Neuronal stem cell (in vitro differentiated cells): ENCODE measurements around the gene RABL3.

Experiments used
- DNase-seq: peaks from one replicate; pipeline ENCODE4 v3.0.0-alpha.2; 2013; ENCODE audit warnings: low spot score
- H2AFZ ChIP-seq: one replicate; pipeline ENCODE4 v1.6.1; 2013; ENCODE audit warnings: mild to moderate bottlenecking, low read length, inconsistent platforms
- H2AK5ac ChIP-seq: 2 replicates; pipeline ENCODE4 v1.6.1; 2013; ENCODE audit warnings: low read depth, mild to moderate bottlenecking, inconsistent platforms, low read length, moderate library complexity, mixed read lengths
- H2BK120ac ChIP-seq: 2 replicates; pipeline ENCODE4 v1.6.1; 2013; ENCODE audit warnings: low read depth, mild to moderate bottlenecking, inconsistent platforms, low read length, moderate library complexity, mixed read lengths
- H2BK12ac ChIP-seq: one replicate; pipeline ENCODE4 v1.6.1; 2013; ENCODE audit warnings: low read length, inconsistent platforms
- H2BK15ac ChIP-seq: 2 replicates; pipeline ENCODE4 v1.6.1; 2013; ENCODE audit warnings: mild to moderate bottlenecking, low read length, inconsistent platforms, mixed read lengths
- H2BK5ac ChIP-seq: one replicate; pipeline ENCODE4 v1.6.1; 2013; ENCODE audit warnings: inconsistent platforms, mild to moderate bottlenecking, low read length, moderate library complexity
- H3K14ac ChIP-seq: one replicate; pipeline ENCODE4 v1.6.1; 2013; ENCODE audit warnings: low read length, inconsistent platforms
- H3K18ac ChIP-seq: 2 replicates; pipeline ENCODE4 v1.6.1; 2013; ENCODE audit warnings: low read length, inconsistent platforms
- H3K23ac ChIP-seq: 2 replicates; pipeline ENCODE4 v1.6.1; 2013; ENCODE audit warnings: low read depth, mild to moderate bottlenecking, mixed read lengths, low read length, inconsistent platforms; ENCODE audit not compliant: poor library complexity
- H3K27ac ChIP-seq: replicated peaks from 3 replicates; pipeline ENCODE4 v1.5.1; 2013; ENCODE audit warnings: low read length, inconsistent platforms
- H3K27me3 ChIP-seq, 3 experiments: 2 replicates each; pipeline ENCODE4 v1.6.1; 2013; ENCODE audit warnings: low read length in 3 of 3, mild to moderate bottlenecking in 2 of 3, inconsistent platforms in 1 of 3, low read depth in 1 of 3, mixed read lengths in 1 of 3, moderate library complexity in 1 of 3; ENCODE audit not compliant: control insufficient read depth in 3 of 3, insufficient read depth in 3 of 3
- H3K36me3 ChIP-seq, 2 donors: replicated peaks in 1 of 2; 2 replicates each; pipeline ENCODE4 v1.6.1; 2013; ENCODE audit warnings: low read length in 2 of 2; ENCODE audit not compliant: control insufficient read depth in 2 of 2, insufficient read depth in 2 of 2
- H3K4ac ChIP-seq: 2 replicates; pipeline ENCODE4 v1.6.1; 2013; ENCODE audit warnings: inconsistent platforms, mild to moderate bottlenecking, low read length, moderate library complexity
- H3K4me1 ChIP-seq, 2 donors: 1 replicate in 1 of 2; 2 replicates in 1 of 2; pipeline ENCODE4 v1.6.1; 2013; ENCODE audit warnings: low read length in 2 of 2, low read depth in 1 of 2; ENCODE audit not compliant: control insufficient read depth in 2 of 2, insufficient read depth in 1 of 2
- H3K4me2 ChIP-seq: one replicate; pipeline ENCODE4 v1.6.1; 2013; ENCODE audit warnings: mild to moderate bottlenecking, low read length, inconsistent platforms; ENCODE audit not compliant: insufficient read depth, poor library complexity, severe bottlenecking
- H3K4me3 ChIP-seq, 2 donors: 2 replicates each; pipeline ENCODE4 v1.5.1; 2013; ENCODE audit warnings: low read length in 2 of 2, mild to moderate bottlenecking in 2 of 2, inconsistent platforms in 1 of 2, moderate library complexity in 1 of 2
- H3K79me1 ChIP-seq: one replicate; pipeline ENCODE4 v1.6.1; 2013; ENCODE audit warnings: low read depth, mild to moderate bottlenecking, inconsistent platforms, low read length, moderate library complexity
- H3K9ac ChIP-seq: one replicate; pipeline ENCODE4 v1.6.1; 2013; ENCODE audit warnings: mild to moderate bottlenecking, low read depth, low read length, inconsistent platforms; ENCODE audit not compliant: poor library complexity
- H3K9me3 ChIP-seq, 2 donors: replicated peaks in 1 of 2; 2 replicates each; pipeline versions ENCODE3 to v1.6.1; 2013; ENCODE audit warnings: low read length in 2 of 2, mild to moderate bottlenecking in 2 of 2, inconsistent platforms in 1 of 2, low read depth in 1 of 2, mixed read lengths in 1 of 2, moderate library complexity in 1 of 2; ENCODE audit not compliant: control insufficient read depth in 2 of 2, insufficient read depth in 1 of 2
- H4K8ac ChIP-seq: one replicate; pipeline ENCODE4 v1.6.1; 2013; ENCODE audit warnings: low read depth, mild to moderate bottlenecking, inconsistent platforms, low read length, moderate library complexity
- H4K91ac ChIP-seq: one replicate; pipeline ENCODE4 v1.6.1; 2013; ENCODE audit warnings: low read length, low read depth, mild to moderate bottlenecking, inconsistent platforms; ENCODE audit not compliant: poor library complexity
- WGBS, 2 donors: extraction: QIAGEN DNeasy Blood & Tissue Kit; methylation state at CpG; one replicate each; pipeline ENCODE4 v1.1.7; 2013; ENCODE audit warnings: missing lambda C conversion rate in 2 of 2, mixed read lengths in 1 of 2; ENCODE audit not compliant: insufficient read length in 2 of 2, insufficient replicate concordance in 1 of 2; ENCODE audit errors: extremely low coverage in 2 of 2; 5-methylcytosine and 5-hydroxymethylcytosine counted together

RABL3 gene

DNA sequence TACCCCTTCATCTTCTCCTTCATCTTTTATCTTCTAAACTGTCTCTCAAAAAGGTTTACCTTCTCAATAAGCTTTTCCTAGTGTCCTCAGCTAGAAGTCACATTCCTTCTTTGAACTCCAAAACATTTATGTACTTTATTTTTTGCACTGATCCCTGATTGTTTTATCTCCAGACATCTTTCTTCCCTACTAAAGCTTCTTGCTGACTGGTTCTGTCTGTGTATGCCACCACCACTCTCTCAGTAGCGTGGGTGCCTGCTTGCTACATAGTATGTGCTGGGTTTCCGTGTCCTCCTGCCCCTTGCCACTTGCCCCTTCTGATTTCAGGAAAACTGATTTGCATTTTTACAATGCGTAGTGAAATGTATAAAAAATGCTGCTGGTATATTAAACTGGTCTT is 24.3 kb upstream of the RABL3 start:
- H3K9me3 ChIP-seq: no peaks in the 10 kb centered on the region
- H3K14ac ChIP-seq: no peak overlapping the region
- no peak overlapping the region for H3K18ac ChIP-seq
- H4K8ac ChIP-seq: no peak overlapping the region
- H3K4ac ChIP-seq: no peak overlapping the region
- H3K79me1 ChIP-seq: peaks cover 2% of the 10 kb centered on the region
- H2BK15ac ChIP-seq: no peak overlapping the region
- H2BK5ac ChIP-seq: no peak overlapping the region
- H2AFZ ChIP-seq: no peak overlapping the region
- no peak overlapping the region for H3K4me2 ChIP-seq
- WGBS, 2 donors: no CpG with 5 or more reads among the region's 3 CpGs
- H3K27me3 ChIP-seq: no peaks in the 10 kb centered on the region
- H3K4me3 ChIP-seq: no peak overlapping the region
- no peak overlapping the region for H4K91ac ChIP-seq
- no peak overlapping the region for H2BK120ac ChIP-seq
- no peak overlapping the region for H3K9ac ChIP-seq
- H3K36me3 ChIP-seq: peaks cover 0 to 27% of the 10 kb centered on the region in 2 donors
- no peak for DNase-seq
- no peaks in the 10 kb centered on the region for H3K4me1 ChIP-seq
- H2BK12ac ChIP-seq: no peak overlapping the region
- no peak overlapping the region for H3K27ac ChIP-seq
- H3K23ac ChIP-seq: no peak overlapping the region
- H2AK5ac ChIP-seq: no peak overlapping the region

DNA sequence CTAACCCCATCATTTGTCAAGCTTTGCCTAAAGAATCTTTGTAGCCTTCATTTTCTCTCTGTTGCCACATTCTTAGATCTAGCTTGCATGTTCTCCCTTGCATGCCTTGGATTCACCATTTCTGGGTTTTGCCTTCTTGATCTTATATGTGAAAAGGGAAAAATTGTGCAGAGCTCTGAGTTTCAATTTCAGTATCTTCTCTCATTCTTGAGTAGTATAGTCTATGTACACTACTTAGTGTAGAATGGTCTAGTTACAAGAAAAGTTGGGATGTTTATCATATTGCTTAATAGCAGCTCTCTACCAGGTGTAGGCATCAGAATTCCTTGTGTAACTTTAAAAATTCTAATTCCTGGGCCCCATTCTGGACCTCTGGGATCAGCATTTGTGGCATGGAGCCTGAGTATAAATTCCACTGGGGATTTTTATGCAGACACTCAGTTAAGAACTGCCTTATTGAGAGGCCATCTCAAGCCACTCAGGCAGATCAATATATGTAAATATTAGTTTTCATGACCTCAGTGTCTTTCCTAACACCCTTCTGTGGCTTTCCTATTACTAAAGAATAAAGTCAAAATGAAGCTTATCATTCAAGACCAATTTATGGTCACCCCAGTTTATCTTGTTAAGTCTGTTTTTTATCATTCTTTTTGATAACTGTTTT is 23.6 kb upstream of the RABL3 start:
- H3K27me3 ChIP-seq: no peaks in the 10 kb centered on the region

DNA sequence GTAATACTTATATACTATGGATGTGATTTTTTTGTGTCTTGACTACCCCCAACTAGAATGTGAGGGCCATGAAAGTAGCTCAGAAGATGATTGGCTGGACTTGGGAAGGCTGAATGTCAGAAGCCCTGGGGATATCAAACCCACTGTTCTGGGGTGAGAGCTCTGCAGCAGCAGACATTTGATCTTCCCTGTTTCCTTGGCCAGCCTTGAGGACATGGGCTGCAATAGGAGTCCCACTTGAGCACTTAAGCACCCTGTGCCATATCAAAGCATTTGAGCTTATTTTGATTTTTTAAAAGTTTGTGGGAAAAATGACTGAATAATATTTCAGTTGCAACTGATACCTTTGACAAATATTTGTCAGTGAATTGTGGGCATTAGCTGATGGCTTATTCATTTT is 21.9 kb upstream of the RABL3 start:
- Histone ChIP-seq H3K14ac (no peak overlapping the region), H3K9me3 (no peaks in the 10 kb centered on the region), H4K8ac (no peak overlapping the region), H2AFZ (no peak overlapping the region), H3K27me3 (no peaks in the 10 kb centered on the region), H3K9ac (no peak overlapping the region), H2BK12ac (no peak overlapping the region), H3K27ac (no peak overlapping the region), H4K91ac (no peak overlapping the region), H3K18ac (no peak overlapping the region), H3K4ac (no peak overlapping the region), H2BK120ac (no peak overlapping the region), H2BK15ac (no peak overlapping the region), H3K36me3 (peaks cover 0 to 9% of the 10 kb centered on the region in 2 donors), H3K79me1 (peaks cover 2% of the 10 kb centered on the region), H2AK5ac (no peak overlapping the region), H3K23ac (no peak overlapping the region), H2BK5ac (no peak overlapping the region), H3K4me1 (no peaks in the 10 kb centered on the region), H3K4me2 (no peak overlapping the region), H3K4me3 (no peak overlapping the region)
- DNase-seq: no peak

More for the DNA sequence above, 23.6 kb upstream of the RABL3 start:
- Histone ChIP-seq H4K91ac (no peak overlapping the region), H3K4ac (no peak overlapping the region), H3K4me2 (no peak overlapping the region), H3K27ac (no peak overlapping the region), H4K8ac (no peak overlapping the region), H3K79me1 (peaks cover 2% of the 10 kb centered on the region), H3K18ac (no peak overlapping the region), H3K23ac (no peak overlapping the region), H3K14ac (no peak overlapping the region), H2BK15ac (no peak overlapping the region), H2BK12ac (no peak overlapping the region), H2BK120ac (no peak overlapping the region), H3K9me3 (no peaks in the 10 kb centered on the region), H3K36me3 (peaks cover 0 to 21% of the 10 kb centered on the region in 2 donors), H3K4me3 (no peak overlapping the region), H2AFZ (no peak overlapping the region), H3K4me1 (no peaks in the 10 kb centered on the region), H3K9ac (no peak overlapping the region), H2AK5ac (no peak overlapping the region), H2BK5ac (no peak overlapping the region)
- DNase-seq: no peak

DNA sequence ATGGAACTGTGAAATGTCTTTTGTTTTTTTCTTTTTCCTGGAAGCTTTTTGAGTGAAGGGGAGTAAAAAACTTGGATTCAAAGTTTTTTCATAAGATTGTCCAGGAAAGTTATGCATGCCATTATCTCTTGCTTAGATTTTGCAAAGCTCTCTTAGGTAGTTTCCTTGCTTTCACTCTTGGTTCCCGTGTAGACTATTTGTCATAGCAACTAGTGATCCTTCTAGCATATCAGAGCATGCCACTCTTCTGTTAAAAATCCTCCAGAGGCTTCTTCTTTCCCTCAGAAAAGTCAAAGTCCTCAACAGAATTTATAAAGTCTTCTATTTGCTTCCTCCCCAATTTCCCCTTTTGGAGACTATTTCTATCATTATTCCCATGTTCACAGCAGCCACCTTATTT is 21.3 kb upstream of the RABL3 start:
- Histone ChIP-seq H2BK15ac (no peak overlapping the region), H3K23ac (no peak overlapping the region), H3K27me3 (no peaks in the 10 kb centered on the region), H2AFZ (no peak overlapping the region), H2BK5ac (no peak overlapping the region), H2BK120ac (no peak overlapping the region), H3K4me3 (no peak overlapping the region), H3K4ac (no peak overlapping the region), H3K9ac (no peak overlapping the region), H3K4me1 (no peaks in the 10 kb centered on the region), H3K36me3 (peaks cover 0 to 7% of the 10 kb centered on the region in 2 donors), H4K91ac (no peak overlapping the region), H3K14ac (no peak overlapping the region), H3K9me3 (no peaks in the 10 kb centered on the region), H3K79me1 (peaks cover 2% of the 10 kb centered on the region), H2AK5ac (no peak overlapping the region), H3K27ac (no peak overlapping the region), H3K4me2 (no peak overlapping the region), H3K18ac (no peak overlapping the region), H4K8ac (no peak overlapping the region), H2BK12ac (no peak overlapping the region)
- WGBS, 2 donors: no CpG with 5 or more reads among the region's 1 CpG
- DNase-seq: no peak
